H1 (cell line): ENCODE data around the gene LEFTY1. TPM values are rescaled to one million over a fixed set of nuclear protein-coding genes. Genes with fewer than 3 reads are reported as not detected.

Experiments used
- CTCF ChIA-PET: fragments of 300-600 bp; sonication (Branson Sonifier 250); formaldehyde crosslinking; loops from one replicate; lab custom pipeline; 2021; ENCODE audit not compliant: partially characterized antibody; lab: Charles Lee
- POLR2A ChIA-PET: fragments of 300-600 bp; sonication (Branson Sonifier 250); formaldehyde crosslinking; loops from one replicate; lab custom pipeline; 2021; ENCODE audit warnings: inconsistent platforms; ENCODE audit not compliant: partially characterized antibody; lab: Charles Lee
- DNase-seq, 2 experiments: peaks; one replicate each; pipeline versions ENCODE4 v3.0.0 to v3.0.0-alpha.2; 2010 to 2022; ENCODE audit warnings: low spot score in 2 of 2, low read depth in 1 of 2, mixed read lengths in 1 of 2
- FAIRE-seq: peaks from 2 replicates; lab custom pipeline; 2011; peaks lifted over from hg19 to GRCh38; lab: Jason Lieb, UNC
- H2AFZ ChIP-seq: 2 replicates; pipeline ENCODE4 v1.8.1; 2012; ENCODE audit warnings: low read length, inconsistent platforms
- H2AK5ac ChIP-seq: 2 replicates; pipeline ENCODE4 v1.6.1; 2013; ENCODE audit warnings: low read depth, low read length
- H2BK120ac ChIP-seq: replicated peaks from 2 replicates; pipeline ENCODE3; 2013; ENCODE audit warnings: low read depth, low read length, inconsistent platforms
- H2BK12ac ChIP-seq: 2 replicates; pipeline ENCODE4 v1.6.1; 2013; ENCODE audit warnings: low read depth, low read length
- H2BK15ac ChIP-seq: 2 replicates; pipeline ENCODE4 v1.6.1; 2013; ENCODE audit warnings: low read length
- H2BK20ac ChIP-seq: 2 replicates; pipeline ENCODE4 v1.6.1; 2013; ENCODE audit warnings: low read length
- H2BK5ac ChIP-seq: 2 replicates; pipeline ENCODE4 v1.6.1; 2013; ENCODE audit warnings: low read depth, low read length
- H3K14ac ChIP-seq: 2 replicates; pipeline ENCODE4 v1.6.1; 2013; ENCODE audit warnings: inconsistent platforms; ENCODE audit not compliant: insufficient read length
- H3K18ac ChIP-seq: 2 replicates; pipeline ENCODE4 v1.6.1; 2013; ENCODE audit warnings: low read length; ENCODE audit errors: extremely low read depth
- H3K23ac ChIP-seq: 2 replicates; pipeline ENCODE4 v1.6.1; 2013; ENCODE audit warnings: inconsistent platforms; ENCODE audit not compliant: insufficient read length
- H3K23me2 ChIP-seq: 2 replicates; pipeline ENCODE4 v1.6.1; 2013; ENCODE audit warnings: low read depth, low read length
- H3K27ac ChIP-seq: 2 replicates; pipeline ENCODE4 v1.6.1; 2011; ENCODE audit warnings: low read depth, low read length, inconsistent platforms
- H3K27me3 ChIP-seq, 4 experiments: replicated peaks in 1 of 4; 1 replicate in 1 of 4; 2 replicates in 3 of 4; pipeline versions ENCODE4 v1.6.1 to v1.8.1; 2011 to 2013; ENCODE audit warnings: low read length in 3 of 4, mild to moderate bottlenecking in 3 of 4, inconsistent platforms in 2 of 4, mixed read lengths in 2 of 4, moderate library complexity in 1 of 4; ENCODE audit not compliant: control insufficient read depth in 3 of 4, insufficient read depth in 3 of 4; ENCODE audit errors: extremely low read depth in 1 of 4
- H3K36me3 ChIP-seq, 4 experiments: 2 replicates each; pipeline versions ENCODE4 v1.6.1 to v1.8.1; 2011 to 2013; ENCODE audit warnings: mild to moderate bottlenecking in 4 of 4, low read length in 3 of 4, moderate library complexity in 2 of 4, control low read depth in 1 of 4, inconsistent platforms in 1 of 4; ENCODE audit not compliant: insufficient read depth in 4 of 4, control insufficient read depth in 2 of 4
- H3K4ac ChIP-seq: replicated peaks from 2 replicates; pipeline ENCODE3; 2013; ENCODE audit warnings: low read length, low read depth, mixed read lengths, inconsistent platforms; ENCODE audit not compliant: insufficient read length
- H3K4me1 ChIP-seq, 4 experiments: replicated peaks in 1 of 4; 1 replicate in 1 of 4; 2 replicates in 3 of 4; pipeline versions ENCODE4 v1.6.1 to v1.8.1; 2011 to 2013; ENCODE audit warnings: low read length in 3 of 4, inconsistent platforms in 2 of 4, mixed read lengths in 1 of 4; ENCODE audit not compliant: insufficient read depth in 4 of 4, control insufficient read depth in 3 of 4
- H3K4me2 ChIP-seq, 2 experiments: 2 replicates each; pipeline versions ENCODE4 v1.6.1 to v1.8.1; 2011 to 2013; ENCODE audit warnings: low read depth in 2 of 2, low read length in 2 of 2, control low read depth in 1 of 2, inconsistent platforms in 1 of 2, mild to moderate bottlenecking in 1 of 2; ENCODE audit not compliant: insufficient read depth in 1 of 2
- H3K4me3 ChIP-seq, 4 experiments: fragments of 200-600, 300-600 bp in 1 of 4; sonication (generic), shearing (Covaris generic), sonication (Bioruptor Twin) in 1 of 4; 2 replicates each; pipeline versions ENCODE4 v1.5.1 to v1.8.1; 2011 to 2016; ENCODE audit warnings: low read length in 4 of 4, low read depth in 3 of 4, control low read depth in 2 of 4, inconsistent platforms in 2 of 4, mild to moderate bottlenecking in 2 of 4, mixed read lengths in 1 of 4, moderate library complexity in 1 of 4; ENCODE audit not compliant: insufficient read depth in 2 of 4; ENCODE audit errors: extremely low read depth in 1 of 4
- H3K56ac ChIP-seq: replicated peaks from 2 replicates; pipeline ENCODE3; 2013; ENCODE audit warnings: low read depth, mild to moderate bottlenecking, mixed read lengths, low read length, inconsistent platforms; ENCODE audit not compliant: insufficient read length
- H3K79me1 ChIP-seq: 2 replicates; pipeline ENCODE4 v1.6.1; 2013; ENCODE audit warnings: low read depth, low read length, control low read depth
- H3K79me2 ChIP-seq, 2 experiments: 2 replicates each; pipeline versions ENCODE4 v1.6.1 to v1.8.1; 2012 to 2013; ENCODE audit warnings: low read length in 2 of 2, mild to moderate bottlenecking in 2 of 2, inconsistent platforms in 1 of 2; ENCODE audit not compliant: insufficient read depth in 2 of 2, control insufficient read depth in 1 of 2
- H3K9ac ChIP-seq, 4 experiments: replicated peaks in 1 of 4; 1 replicate in 1 of 4; 2 replicates in 3 of 4; pipeline versions ENCODE4 v1.6.1 to v1.8.1; 2011 to 2013; ENCODE audit warnings: low read depth in 3 of 4, low read length in 3 of 4, control low read depth in 2 of 4, mild to moderate bottlenecking in 2 of 4, moderate library complexity in 2 of 4, inconsistent platforms in 1 of 4; ENCODE audit errors: extremely low read depth in 1 of 4
- H3K9me3 ChIP-seq, 2 experiments: 2 replicates each; pipeline versions ENCODE4 v1.6.1 to v1.8.1; 2012 to 2013; ENCODE audit warnings: mild to moderate bottlenecking in 2 of 2, moderate library complexity in 2 of 2, control low read depth in 1 of 2, inconsistent platforms in 1 of 2, low read depth in 1 of 2, low read length in 1 of 2, mixed read lengths in 1 of 2; ENCODE audit not compliant: insufficient read depth in 2 of 2
- H4K20me1 ChIP-seq, 2 experiments: replicated peaks in 1 of 2; 2 replicates each; pipeline versions ENCODE3 to v1.8.1; 2011 to 2013; ENCODE audit warnings: inconsistent platforms in 2 of 2, low read length in 2 of 2, mild to moderate bottlenecking in 1 of 2; ENCODE audit not compliant: insufficient read depth in 2 of 2, control insufficient read depth in 1 of 2
- H4K5ac ChIP-seq: 2 replicates; pipeline ENCODE4 v1.6.1; 2013; ENCODE audit warnings: low read length, low read depth, mixed read lengths, inconsistent platforms; ENCODE audit not compliant: insufficient read length
- H4K8ac ChIP-seq: 2 replicates; pipeline ENCODE4 v1.8.0; 2013; ENCODE audit warnings: mild to moderate bottlenecking, moderate library complexity, low read length, inconsistent platforms; ENCODE audit not compliant: insufficient read depth; ENCODE audit errors: extremely low read depth
- H4K91ac ChIP-seq: replicated peaks from 2 replicates; pipeline ENCODE3; 2013; ENCODE audit warnings: low read length, mixed read lengths, inconsistent platforms; ENCODE audit not compliant: insufficient read length
- JUN ChIP-seq: IDR thresholded peaks from 2 replicates; pipeline ENCODE4 v1.6.1; 2011; ENCODE audit warnings: low read depth, mild to moderate bottlenecking, improper control_type of control experiment, low read length
- RAD21 ChIP-seq, 2 experiments: IDR thresholded peaks in 1 of 2; conservative IDR thresholded peaks in 1 of 2; 2 replicates each; pipeline ENCODE4 v1.6.1; 2011; ENCODE audit warnings: low read depth in 2 of 2, low read length in 2 of 2, improper control_type of control experiment in 1 of 2, inconsistent platforms in 1 of 2, mild to moderate bottlenecking in 1 of 2, moderate library complexity in 1 of 2
- WGBS, 2 experiments: shearing (Covaris generic) in 1 of 2; methylation state at CpG; one replicate each; pipeline versions ENCODE4 v1.1.6 to v1.1.7; 2013 to 2015; ENCODE audit warnings: low lambda C conversion rate in 2 of 2, mixed read lengths in 2 of 2, inconsistent platforms in 1 of 2, low coverage in 1 of 2, missing lambda C conversion rate in 1 of 2; ENCODE audit not compliant: insufficient replicate concordance in 2 of 2, insufficient coverage in 1 of 2, insufficient read length in 1 of 2; ENCODE audit errors: extremely low coverage in 1 of 2, missing lambda C conversion rate in 1 of 2; 5-methylcytosine and 5-hydroxymethylcytosine counted together
- polyA plus RNA-seq, 7 experiments: library from polyadenylated mRNA; depleted of rRNA in 3 of 7; stranded (reverse) in 5 of 7; unstranded in 2 of 7; fragments of >200 nt in 5 of 7; fragments of 200-250 nt in 2 of 7; gene quantifications; 1 replicate in 5 of 7; 2 replicates in 1 of 7; 4 replicates in 1 of 7; pipeline versions ENCODE4 v1.2.1 to v1.2.3, GENCODE V29; 2011 to 2013; ENCODE audit warnings: missing spikeins in 2 of 7, mixed read lengths in 2 of 7
- total RNA-seq: library from RNA; stranded (reverse); fragmentation: NEBNext Ultra II Directional; extraction: Animal tissue kit (Norgen Biotek cat#: 25700); gene quantifications from 2 replicates; pipeline ENCODE4 v1.2.1, GENCODE V29; 2021

LEFTY1 gene
- total and polyA plus RNA-seq, 2 of the 8 experiments (the other 6 are each of a cell fraction or from before 2014, with no cell fraction given), result 4.5 to 11.7 TPM

DNA sequence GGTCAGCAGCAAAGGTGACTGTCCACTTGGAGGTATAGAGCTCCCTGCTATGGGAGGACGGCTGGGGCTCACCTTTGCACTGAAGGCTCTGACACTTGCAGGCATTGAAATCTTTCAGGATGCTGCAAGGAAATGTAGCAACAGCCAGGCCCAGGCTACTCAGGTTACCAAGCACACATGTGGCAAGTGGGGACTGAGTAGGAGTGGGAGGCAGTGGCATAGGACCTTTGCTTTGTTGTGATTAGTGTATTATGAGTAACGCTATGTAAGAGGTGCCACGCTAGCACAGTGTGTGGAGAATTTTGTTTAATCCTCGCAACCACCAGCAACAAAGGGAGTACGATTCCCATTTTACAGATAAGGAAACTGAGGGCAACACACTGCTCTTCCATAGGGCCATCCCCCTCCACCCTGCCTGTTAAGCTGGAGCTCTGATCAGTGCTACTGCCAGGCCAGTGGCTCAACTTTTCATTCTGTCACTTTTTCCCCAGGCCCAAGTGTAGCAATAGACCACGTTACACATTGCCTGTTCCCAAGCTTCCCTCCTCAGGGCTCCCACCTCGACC, 28.0 kb downstream of the LEFTY1 start:
- H4K8ac ChIP-seq, result no peak overlapping the region
- H3K4me1 ChIP-seq, result no peaks in the 10 kb centered on the region
- H3K18ac ChIP-seq, result no peak overlapping the region
- H2BK20ac ChIP-seq, result no peak overlapping the region
- TF ChIP-seq JUN (no peak), RAD21 (IDR thresholded peaks at IDR 0.05 in 1 of 2, conservative IDR thresholded peaks at IDR 0.05 in 1 of 2; ENCODE audit: low read depth in 2 of 2, low read length in 2 of 2) (0 out of 4 replicates have a peak, but pooled peaks of 1 of the 2 experiments have one; percentile 1)
- H2AFZ ChIP-seq, result no peak overlapping the region
- H3K4me3 ChIP-seq, result no peak overlapping the region
- H3K27ac ChIP-seq, result no peak overlapping the region
- DNase-seq (no peak), FAIRE-seq (no peak)
- H2AK5ac ChIP-seq, result no peak overlapping the region
- no peak overlapping the region for H2BK15ac ChIP-seq
- ChIA-PET CTCF (interaction anchor here (0.9 to 2.9 kb wide), 8 partner anchors 11 to 387 kb away, joined by 3 to 7 read pairs (median 3); no protein-coding TSS in a partner anchor), POLR2A (interaction anchor here (0.6 to 2.0 kb wide), 10 partner anchors 8 to 208 kb away, joined by 3 to 10 read pairs (median 4); partner anchors contain the start of genes ENAH and PYCR2)
- H3K79me1 ChIP-seq, result no peaks in the 10 kb centered on the region
- H3K23me2 ChIP-seq, result no peaks in the 10 kb centered on the region
- H3K36me3 ChIP-seq, result peaks cover 4 to 22% (median 13%) of the 10 kb centered on the region in 4 experiments; a peak in 7 of 8 replicates
- H2BK12ac ChIP-seq, result no peak overlapping the region
- H3K4me2 ChIP-seq, result no peak overlapping the region
- no peak overlapping the region for H3K23ac ChIP-seq
- H4K20me1 ChIP-seq, result peaks cover 0 to 4% of the 10 kb centered on the region in 2 experiments
- no peaks in the 10 kb centered on the region for H3K79me2 ChIP-seq
- no peak overlapping the region for H4K91ac ChIP-seq
- no peaks in the 10 kb centered on the region for H3K27me3 ChIP-seq
- no peak overlapping the region for H4K5ac ChIP-seq
- no peak overlapping the region for H3K56ac ChIP-seq
- 91% methylated on average over 7 of the region's 7 CpGs; no CpG with 5 or more reads in 1 of the 2 experiments for WGBS, 2 experiments
- no peak overlapping the region for H2BK5ac ChIP-seq
- no peak overlapping the region for H3K4ac ChIP-seq
- no peaks in the 10 kb centered on the region for H3K9me3 ChIP-seq
- no peak overlapping the region for H3K14ac ChIP-seq
- no peak overlapping the region for H3K9ac ChIP-seq
- no peak overlapping the region for H2BK120ac ChIP-seq
